Left ventricle myocardium superior (tissue), 1 donor: ENCODE data around the gene C16orf86. TPM values are rescaled to one million over a fixed set of nuclear protein-coding genes. Genes with fewer than 3 reads are reported as not detected.

Experiments used
- ATAC-seq: fragments of 200-7000 bp; cut with Tn5 transposase; one replicate; pipeline ENCODE4 v1.9.1; 2020; ENCODE audit warnings: mild to moderate bottlenecking, moderate library complexity
- DNase-seq: peaks from one replicate; pipeline ENCODE4 v3.0.0-alpha.2; 2020
- intact Hi-C: fragments of 100-400 bp; cut with micrococcal nuclease; formaldehyde crosslinking; loops from one replicate; pipeline ENCODE4 v1.11.0; 2022
- total RNA-seq: library from RNA; stranded (reverse); fragmentation: NEBNext Ultra II Directional; extraction: Animal tissue kit (Norgen Biotek cat#: 25700); gene quantifications from one replicate; pipeline ENCODE4 v1.2.1, GENCODE V29; 2021
- donor health status: DM: no; HTN: yes; CAD: no; lungs with severe emphysema.

Gene C16orf86
- total RNA-seq, 1 donor from 2014 or later = 2.2 TPM

DNA sequence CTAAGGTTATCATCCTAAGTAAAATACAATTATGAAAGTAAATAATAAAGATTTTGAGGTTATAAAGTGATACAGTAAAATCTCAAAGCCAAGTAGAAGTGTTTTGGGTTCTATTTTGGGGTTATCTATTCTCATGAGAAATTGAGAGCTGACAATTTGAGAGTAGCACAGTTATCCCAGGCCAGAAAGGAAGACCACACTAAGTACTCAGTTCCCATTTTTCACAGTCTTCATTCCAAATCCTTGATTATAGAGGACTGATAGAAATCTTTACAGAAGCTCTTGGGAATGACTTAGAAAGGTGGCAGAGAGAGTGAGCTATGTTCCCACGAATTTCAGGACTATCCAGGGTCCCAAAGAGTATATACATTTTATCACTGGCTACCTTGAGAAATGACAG is 47.9 kb downstream of the C16orf86 start:
- intact Hi-C loops = no loop called here
- DNase-seq = no peak
- no peak for ATAC-seq

DNA sequence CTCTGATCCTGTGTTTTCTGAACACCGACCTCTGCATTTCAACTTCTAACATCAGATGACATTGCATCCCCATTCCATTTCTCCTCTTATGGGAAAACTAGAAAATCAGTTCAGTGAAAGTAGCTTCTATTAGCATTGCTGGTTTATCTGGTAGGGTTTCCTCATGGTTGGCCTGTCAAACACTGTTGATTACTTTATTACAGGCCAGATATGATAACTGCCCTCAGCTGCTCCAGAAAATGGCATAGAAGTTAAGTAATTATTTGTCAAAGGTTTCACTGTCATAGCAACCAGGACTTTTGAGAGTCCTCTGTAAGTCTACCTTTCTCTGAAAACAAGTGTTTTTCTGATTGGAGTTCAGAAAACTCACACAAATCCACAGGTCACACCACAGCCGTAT is 49.5 kb downstream of the C16orf86 start:
- DNase-seq (no peak), ATAC-seq (no peak)
- intact Hi-C loops = no loop called here

Other genes with a start within 250 kb of the C16orf86 start
- gene HSD11B2, start 235.7 kb upstream of the C16orf86 start, total RNA-seq = 0.89 TPM
- gene ATP6V0D1, start 185.7 kb upstream of the C16orf86 start, total RNA-seq = 66.6 TPM
- gene AGRP, start 183.3 kb upstream of the C16orf86 start, total RNA-seq = not detected
- gene RIPOR1, start 138.0 kb upstream of the C16orf86 start, total RNA-seq = 76.1 TPM
- gene CTCF, start 104.3 kb upstream of the C16orf86 start, total RNA-seq = 32.8 TPM
- 0.94 TPM for gene CARMIL2, start 21.7 kb upstream of the C16orf86 start, total RNA-seq
- 7.8 TPM for gene ACD, start 6.6 kb upstream of the C16orf86 start, total RNA-seq
- gene PARD6A, start 5.9 kb upstream of the C16orf86 start, total RNA-seq = 3.7 TPM
- gene ENKD1, start 64 bp upstream of the C16orf86 start, total RNA-seq = 9.8 TPM
- gene GFOD2, start 52.5 kb downstream of the C16orf86 start, total RNA-seq = 8.1 TPM
- 11.8 TPM for gene RANBP10, start 139.7 kb downstream of the C16orf86 start, total RNA-seq
- 0.37 TPM for gene TSNAXIP1, start 140.1 kb downstream of the C16orf86 start, total RNA-seq
- gene THAP11, start 175.5 kb downstream of the C16orf86 start, total RNA-seq = 32.6 TPM
- gene NUTF2, start 180.1 kb downstream of the C16orf86 start, total RNA-seq = 84.4 TPM
- 20.8 TPM for gene CENPT, start 180.9 kb downstream of the C16orf86 start, total RNA-seq
- 31.8 TPM for gene EDC4, start 206.2 kb downstream of the C16orf86 start, total RNA-seq
- not detected for gene NRN1L, start 218.1 kb downstream of the C16orf86 start, total RNA-seq
- gene PSKH1, start 226.4 kb downstream of the C16orf86 start, total RNA-seq = 18.1 TPM